ENCODE data around the gene UPK2. TPM values are rescaled to one million over a fixed set of nuclear protein-coding genes. Genes with fewer than 3 reads are reported as not detected.
A peak's percentile ranks its signal among the peaks of the same experiment; 100 is the strongest.

UPK2 gene
- total RNA-seq = 1 to 10 TPM in 1 of 2 donors, under 1 TPM in 1; 0.53 to 1.2 TPM

- Mint-ChIP-seq H3K9me3 (no peaks in the 10 kb centered on the region), H3K4me3 (no peak within 1 kb of the TSS), H3K4me1 (ENCODE audit: low read depth) (peaks cover 4% of the 10 kb centered on the region), H3K27ac (no peak within 1 kb of the TSS), H3K36me3 (ENCODE audit: insufficient read depth in 2 of 2) (no peaks in the 10 kb centered on the region), H3K27me3 (ENCODE audit: low read depth) (no peaks in the 10 kb centered on the region)
- ATAC-seq (replicated peaks in 1 of 2) (peak; percentile 99 to 100), DNase-seq (peak; percentile 90 to 91)
Observed at GRCh38 chr11:118956094-118956846, at the start of gene UPK2. UPK2 (plus strand) TSS chr11:118956298; CDS start chr11:118956351, 53 bp downstream.

DNA sequence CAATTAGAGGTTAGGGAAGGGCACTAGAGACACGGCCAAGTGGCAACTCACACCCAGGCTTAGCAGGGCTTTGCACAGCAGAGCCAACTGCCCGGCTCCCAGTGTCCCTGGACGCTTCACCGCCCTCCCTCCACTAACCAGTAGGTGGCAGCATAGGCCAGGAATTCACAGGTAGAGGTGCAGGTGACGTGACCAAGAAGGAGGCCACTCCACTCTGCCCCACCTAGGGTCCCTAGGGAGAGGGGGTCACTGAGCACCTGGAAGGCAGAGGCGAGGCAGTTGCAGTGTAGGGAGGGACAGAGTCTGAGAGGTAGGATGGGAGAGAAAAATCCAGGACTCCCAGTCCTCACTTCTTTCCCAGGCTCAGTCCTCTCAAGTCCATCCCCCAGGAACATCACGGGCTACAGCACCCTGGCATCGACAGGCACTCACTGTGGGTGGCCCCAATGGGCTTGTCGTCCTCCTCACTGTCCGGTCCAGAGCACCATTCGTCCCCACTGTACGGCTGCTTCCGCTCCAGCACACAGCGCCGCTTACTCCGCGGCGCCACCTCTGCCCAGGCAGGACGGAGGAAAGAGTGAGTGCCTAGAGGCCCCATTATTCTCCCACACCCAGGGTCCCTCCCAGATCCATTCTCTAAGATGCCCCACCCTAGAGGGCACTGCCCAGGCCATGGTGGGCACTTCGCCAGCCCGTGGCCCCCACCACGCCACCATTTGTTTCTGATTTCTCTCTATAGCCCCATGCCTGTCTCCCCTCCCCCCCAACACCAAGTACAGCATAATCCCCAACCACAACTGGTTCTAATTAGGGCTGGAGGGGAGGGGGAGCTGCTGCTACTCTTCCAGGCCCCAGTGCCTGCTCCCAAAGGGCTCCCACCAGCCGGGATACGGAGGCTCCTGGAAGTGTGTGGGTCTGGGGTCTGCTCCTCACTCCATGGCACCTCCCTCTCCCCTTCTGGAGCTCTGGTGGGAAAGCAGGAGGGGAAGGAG, 48.8 kb upstream of the UPK2 start:
- Mint-ChIP-seq H3K9me3 (no peaks in the 10 kb centered on the region), H3K27ac (peak overlapping the region; percentile 33), H3K4me3 (no peak overlapping the region), H3K27me3 (ENCODE audit: low read depth) (no peaks in the 10 kb centered on the region), H3K4me1 (ENCODE audit: low read depth) (peaks cover 42% of the 10 kb centered on the region), H3K36me3 (ENCODE audit: insufficient read depth in 2 of 2) (peaks cover 0 to 2% of the 10 kb centered on the region in 2 donors)
- ATAC-seq (replicated peaks in 1 of 2) (peak; percentile 68 to 70), DNase-seq (peak; percentile 87 to 92)

DNA sequence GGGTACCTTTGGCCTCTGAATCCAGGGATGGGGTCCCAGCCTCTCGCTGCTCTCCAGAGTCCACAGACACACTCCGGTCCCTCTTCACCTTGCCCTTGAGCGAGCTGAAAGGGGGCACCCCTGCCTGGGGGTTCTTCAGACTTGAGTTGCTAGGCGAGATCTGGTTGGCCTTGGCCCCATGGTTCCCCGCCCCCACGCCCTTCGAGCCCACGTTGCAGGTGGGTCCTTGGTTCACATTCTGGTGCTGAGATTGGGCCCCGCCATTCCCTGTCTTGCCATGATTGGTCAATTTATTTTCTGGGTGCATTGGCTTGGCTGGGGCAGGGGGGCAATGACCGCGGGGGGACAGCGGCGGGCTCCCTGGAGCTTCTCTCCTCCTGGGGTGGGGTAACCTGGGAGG, 47.8 kb upstream of the UPK2 start:
- H3K4me3 Mint-ChIP-seq = no peak overlapping the region
- no peak overlapping the region for H3K27ac Mint-ChIP-seq
- DNase-seq (no peak), ATAC-seq (replicated peaks in 1 of 2) (no peak)
- no peaks in the 10 kb centered on the region for H3K9me3 Mint-ChIP-seq
- H3K36me3 Mint-ChIP-seq (ENCODE audit: insufficient read depth in 2 of 2) = peaks cover 0 to 2% of the 10 kb centered on the region in 2 donors
- peaks cover 51% of the 10 kb centered on the region for H3K4me1 Mint-ChIP-seq (ENCODE audit: low read depth)
- no peaks in the 10 kb centered on the region for H3K27me3 Mint-ChIP-seq (ENCODE audit: low read depth)

DNA sequence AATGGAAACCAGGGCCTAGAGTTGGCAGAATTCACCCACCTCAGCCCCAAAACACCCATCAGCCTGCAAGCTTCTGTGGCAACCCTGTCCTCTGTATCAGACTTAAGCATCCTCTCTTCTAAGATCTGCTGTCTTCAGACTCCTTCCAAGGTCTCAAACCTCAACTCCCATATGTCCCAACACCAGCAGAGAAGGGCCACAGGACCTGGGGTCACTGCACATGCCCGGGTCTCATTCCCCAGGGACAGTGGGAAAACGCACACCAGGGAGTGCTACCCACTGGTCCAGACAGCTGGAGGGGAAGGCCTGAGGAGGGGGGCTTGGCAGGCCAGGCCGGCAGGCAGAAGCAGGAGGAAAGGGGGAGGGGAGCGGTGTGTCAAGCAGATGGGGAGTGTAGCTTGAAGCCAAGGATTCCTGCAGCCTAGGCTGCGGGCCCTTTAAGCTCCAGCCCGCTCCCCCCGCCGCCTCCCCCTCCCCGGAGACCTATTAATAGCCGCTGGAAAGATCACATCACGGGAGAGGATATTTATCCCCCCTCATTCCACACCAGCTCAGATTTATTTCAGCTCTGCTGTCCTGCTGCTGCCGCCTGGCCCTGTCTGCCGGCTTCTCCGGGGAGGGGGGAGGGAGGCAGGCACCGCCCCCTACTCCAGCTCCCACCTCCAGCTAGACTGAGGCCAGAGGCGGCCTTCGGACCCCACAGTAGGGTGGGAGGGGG, 47.0 kb upstream of the UPK2 start:
- Mint-ChIP-seq H3K4me1 (ENCODE audit: low read depth) (peaks cover 59% of the 10 kb centered on the region), H3K27ac (no peak overlapping the region), H3K4me3 (peak overlapping the region in 1 of 2 donors; percentile 35), H3K36me3 (ENCODE audit: insufficient read depth in 2 of 2) (peaks cover 0 to 2% of the 10 kb centered on the region in 2 donors), H3K9me3 (no peaks in the 10 kb centered on the region), H3K27me3 (ENCODE audit: low read depth) (no peaks in the 10 kb centered on the region)
- DNase-seq (no peak), ATAC-seq (replicated peaks in 1 of 2) (no peak)

GRCh38 chr11:118909619-118910308, 46.3 kb upstream of the UPK2 start:
- H3K9me3 Mint-ChIP-seq = no peaks in the 10 kb centered on the region
- peaks cover 66% of the 10 kb centered on the region for H3K4me1 Mint-ChIP-seq (ENCODE audit: low read depth)
- H3K4me3 Mint-ChIP-seq = peak overlapping the region in 1 of 2 donors; percentile 35
- no peaks in the 10 kb centered on the region for H3K27me3 Mint-ChIP-seq (ENCODE audit: low read depth)
- H3K36me3 Mint-ChIP-seq (ENCODE audit: insufficient read depth in 2 of 2) = peaks cover 0 to 2% of the 10 kb centered on the region in 2 donors
- DNase-seq (no peak), ATAC-seq (replicated peaks in 1 of 2) (no peak)
- H3K27ac Mint-ChIP-seq = no peak overlapping the region

DNA sequence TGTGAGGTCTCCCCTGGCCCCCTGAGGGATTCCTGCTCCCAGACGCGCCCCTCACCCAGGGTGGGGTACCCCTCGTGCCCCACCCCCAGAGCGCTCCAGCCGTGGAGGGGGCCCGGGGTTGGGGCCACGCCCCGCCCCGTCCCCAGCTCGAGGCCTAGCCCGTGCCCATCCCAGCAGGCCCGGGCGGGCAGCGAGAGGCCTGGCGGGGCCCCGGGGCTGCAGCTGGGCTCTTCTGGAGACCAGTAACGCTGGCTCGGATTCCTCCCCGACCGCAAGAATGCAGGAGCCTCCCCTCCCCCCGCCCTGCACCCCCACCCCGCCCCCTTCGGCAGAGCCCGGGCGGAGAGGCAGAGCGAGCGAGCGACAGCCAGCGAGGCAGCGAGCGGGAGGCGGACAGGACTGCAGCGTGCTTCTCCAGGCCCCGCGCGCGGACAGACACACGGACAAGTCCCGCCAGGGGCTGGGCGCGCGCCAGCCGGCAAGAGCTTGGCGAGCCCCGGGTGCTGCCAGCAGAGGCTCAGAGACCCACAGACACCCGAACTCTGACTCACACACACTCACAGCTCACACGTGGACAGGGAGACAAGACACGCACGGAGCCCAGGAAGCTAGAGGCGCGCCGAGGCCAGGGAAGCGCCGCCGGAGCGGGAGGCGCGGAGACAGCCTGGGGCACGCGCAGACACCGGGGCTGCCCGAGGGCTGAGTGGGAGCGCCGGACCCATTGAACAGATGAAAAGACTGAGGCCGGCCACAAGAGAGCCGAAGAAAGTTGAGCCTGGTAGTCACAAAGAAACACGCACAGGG, 45.6 kb upstream of the UPK2 start:
- peaks cover 0 to 2% of the 10 kb centered on the region in 2 donors for H3K36me3 Mint-ChIP-seq (ENCODE audit: insufficient read depth in 2 of 2)
- ATAC-seq (replicated peaks in 1 of 2) = peak; percentile 16 to 26
- peak; percentile 50 to 60 for DNase-seq
- peaks cover 74% of the 10 kb centered on the region for H3K4me1 Mint-ChIP-seq (ENCODE audit: low read depth)
- H3K27me3 Mint-ChIP-seq (ENCODE audit: low read depth) = no peaks in the 10 kb centered on the region
- peak overlapping the region; percentile 73 to 84 for H3K4me3 Mint-ChIP-seq
- H3K27ac Mint-ChIP-seq = peak overlapping the region; percentile 10
- H3K9me3 Mint-ChIP-seq = no peaks in the 10 kb centered on the region

- H3K27ac Mint-ChIP-seq = peak overlapping the region; percentile 82
- DNase-seq (no peak), ATAC-seq (replicated peaks in 1 of 2) (peak; percentile 1 to 8)
- H3K9me3 Mint-ChIP-seq = no peaks in the 10 kb centered on the region
- peak overlapping the region; percentile 73 to 84 for H3K4me3 Mint-ChIP-seq
- no peaks in the 10 kb centered on the region for H3K27me3 Mint-ChIP-seq (ENCODE audit: low read depth)
- H3K36me3 Mint-ChIP-seq (ENCODE audit: insufficient read depth in 2 of 2) = peaks cover 0 to 2% of the 10 kb centered on the region in 2 donors
- peaks cover 81% of the 10 kb centered on the region for H3K4me1 Mint-ChIP-seq (ENCODE audit: low read depth)
Observed at GRCh38 chr11:118911113-118911879, 44.8 kb upstream of the UPK2 start.

- Mint-ChIP-seq H3K4me3 (peak overlapping the region; percentile 73 to 84), H3K36me3 (ENCODE audit: insufficient read depth in 2 of 2) (peaks cover 0 to 2% of the 10 kb centered on the region in 2 donors), H3K27ac (peak overlapping the region; percentile 82), H3K4me1 (ENCODE audit: low read depth) (peaks cover 81% of the 10 kb centered on the region), H3K27me3 (ENCODE audit: low read depth) (no peaks in the 10 kb centered on the region), H3K9me3 (no peaks in the 10 kb centered on the region)
- ATAC-seq (replicated peaks in 1 of 2) (peak; percentile 61 to 68), DNase-seq (peak; percentile 83 to 87)
Observed at GRCh38 chr11:118911880-118912741, 44.0 kb upstream of the UPK2 start.

DNA sequence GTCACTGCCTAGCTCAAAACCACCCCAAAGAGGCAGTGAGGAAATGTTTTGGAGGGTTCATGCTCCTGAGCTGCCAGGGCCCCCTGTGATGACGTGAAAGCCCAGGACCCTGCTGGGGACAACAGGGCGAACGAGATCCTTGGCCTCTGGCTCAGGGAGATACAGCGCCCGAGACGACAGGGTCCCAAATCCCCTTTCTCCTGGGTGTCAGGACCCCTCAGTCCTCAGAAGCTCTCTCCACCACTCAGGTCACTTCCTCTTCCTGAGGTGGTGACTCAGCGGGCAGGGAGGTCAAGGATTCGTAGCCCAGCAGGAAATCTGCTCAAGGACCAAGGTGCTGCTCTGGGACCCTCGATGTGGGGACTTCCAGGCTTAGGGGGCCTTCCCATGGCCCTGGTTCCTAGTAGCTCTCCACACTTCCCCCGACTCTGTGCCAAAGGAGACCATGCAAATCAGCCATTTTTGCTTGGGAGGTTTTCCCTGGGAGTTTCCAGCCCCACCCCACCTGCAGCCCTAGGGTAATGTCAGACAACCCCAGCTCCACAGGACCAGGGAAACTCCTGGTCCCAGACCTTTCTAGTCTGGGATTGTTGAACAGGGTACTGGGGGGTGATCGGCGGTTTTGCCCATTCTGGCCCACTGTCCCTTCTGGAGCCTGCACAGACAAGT, 43.2 kb upstream of the UPK2 start:
- DNase-seq (no peak), ATAC-seq (replicated peaks in 1 of 2) (peak in 1 of 2 donors; percentile 3)
- no peaks in the 10 kb centered on the region for H3K36me3 Mint-ChIP-seq (ENCODE audit: insufficient read depth in 2 of 2)
- H3K4me1 Mint-ChIP-seq (ENCODE audit: low read depth) = peaks cover 81% of the 10 kb centered on the region
- H3K27me3 Mint-ChIP-seq (ENCODE audit: low read depth) = no peaks in the 10 kb centered on the region
- peak overlapping the region; percentile 73 to 84 for H3K4me3 Mint-ChIP-seq
- H3K9me3 Mint-ChIP-seq = no peaks in the 10 kb centered on the region
- peak overlapping the region; percentile 87 for H3K27ac Mint-ChIP-seq
